HG02759 (cell line): ENCODE results near the gene CRHR1.
"Not testable (repeated sequence)": the region's sequence is repeated elsewhere in the genome, so short reads cannot be mapped to it uniquely, and the experiment has no call there.

ENCODE experiments used
- ATAC-seq: cut with Tn5 transposase; IDR thresholded peaks from one replicate; pipeline ENCODE4 v1.9.1; 2021; ENCODE audit warnings: mild to moderate bottlenecking, moderate library complexity; ENCODE audit not compliant: unreplicated experiment

The CRHR1 gene

GRCh38 chr17:45784293-45784740 is at the start of gene CRHR1:
CRHR1 (plus strand) TSS chr17:45784320; CDS start chr17:45784545, 225 bp downstream.
- no peak for ATAC-seq

GRCh38 chr17:45734598-45734997 is 49.5 kb upstream of the CRHR1 start:
- ATAC-seq: no peak

GRCh38 chr17:45735488-45735887 is 48.6 kb upstream of the CRHR1 start:
- ATAC-seq: no peak

GRCh38 chr17:45739786-45740185 is 44.3 kb upstream of the CRHR1 start:
- no peak for ATAC-seq

GRCh38 chr17:45740553-45741330 is 43.4 kb upstream of the CRHR1 start:
- ATAC-seq: no peak

- no peak for ATAC-seq
These were observed 41.9 kb upstream of the CRHR1 start for GRCh38 chr17:45742251-45742650.

- no peak for ATAC-seq
These were observed 40.3 kb upstream of the CRHR1 start for GRCh38 chr17:45743626-45744326.

- ATAC-seq: not testable (repeated sequence)
These were observed 39.3 kb upstream of the CRHR1 start for GRCh38 chr17:45744826-45745225.

- ATAC-seq: no peak
These were observed 38.3 kb upstream of the CRHR1 start for GRCh38 chr17:45745601-45746494.

GRCh38 chr17:45747911-45748310 is 36.2 kb upstream of the CRHR1 start:
- no peak for ATAC-seq

GRCh38 chr17:45748731-45749310 is 35.3 kb upstream of the CRHR1 start:
- no peak for ATAC-seq

GRCh38 chr17:45749831-45750335 is 34.2 kb upstream of the CRHR1 start:
- ATAC-seq: no peak

- ATAC-seq: no peak
These were observed 33.2 kb upstream of the CRHR1 start for GRCh38 chr17:45750779-45751440.

- no peak for ATAC-seq
These were observed 32.7 kb upstream of the CRHR1 start for GRCh38 chr17:45751466-45751865.

- ATAC-seq: no peak
These were observed 31.9 kb upstream of the CRHR1 start for GRCh38 chr17:45752246-45752645.

- ATAC-seq: no peak
These were observed 30.4 kb upstream of the CRHR1 start for GRCh38 chr17:45753645-45754225.

- ATAC-seq: no peak
These were observed 29.1 kb upstream of the CRHR1 start for GRCh38 chr17:45755050-45755449.

- ATAC-seq: no peak
These were observed 27.7 kb upstream of the CRHR1 start for GRCh38 chr17:45756266-45756991.
